Measurements from ENCODE around the gene CYLD. TPM values are rescaled to one million over a fixed set of nuclear protein-coding genes. Genes with fewer than 3 reads are reported as not detected.

CYLD gene
- total RNA-seq, 2 experiments from 2014 or later: 7.4 to 14.9 TPM

DNA sequence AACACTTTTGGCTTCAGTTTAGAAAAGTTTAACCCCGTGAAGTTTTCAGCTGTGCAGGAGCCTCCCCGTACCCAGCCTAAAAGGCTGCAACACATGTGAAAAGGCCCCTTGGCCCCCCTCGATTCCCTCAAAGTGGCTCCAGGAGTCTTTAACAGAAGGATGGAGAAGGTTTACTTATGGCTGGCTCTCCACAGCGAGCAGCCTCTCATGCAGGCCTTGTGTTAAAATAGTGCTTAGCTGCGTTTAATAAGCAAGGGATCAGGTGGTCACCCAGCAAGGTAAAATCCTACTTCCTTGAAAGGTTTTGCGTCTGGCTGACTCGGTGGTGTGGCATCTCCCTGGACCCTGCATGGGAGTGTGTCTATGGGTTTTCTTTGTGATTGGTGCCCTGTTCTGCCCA is 8.4 kb upstream of the CYLD start:
- no TSS peak for BruUV-seq (replicated peaks)
- no peak for DNase-seq (ENCODE audit: low spot score)
- H3K27ac ChIP-seq (ENCODE audit: low read depth, low read length, poor library complexity, severe bottlenecking): no peak overlapping the region
- H3K36me3 ChIP-seq (ENCODE audit: insufficient read depth, low read length): no peaks in the 10 kb centered on the region
- H3K4me1 ChIP-seq (ENCODE audit: insufficient read depth, low read length, poor library complexity, severe bottlenecking): no peaks in the 10 kb centered on the region
- H3K9me3 ChIP-seq (ENCODE audit: low read length): no peaks in the 10 kb centered on the region
- intact Hi-C loops (cut with micrococcal nuclease; ENCODE audit: unreplicated experiment): no loop called here
- no peaks in the 10 kb centered on the region for H3K79me2 ChIP-seq (ENCODE audit: insufficient read depth, low read depth, low read length)
- H2AFZ ChIP-seq (ENCODE audit: low read length): no peak overlapping the region
- CTCF ChIA-PET (ENCODE audit: unreplicated experiment): no interaction called here
- POLR2A ChIA-PET: no interaction called here
- H4K20me1 ChIP-seq (ENCODE audit: insufficient read depth, low read length): no peaks in the 10 kb centered on the region
- H3K9me2 ChIP-seq (ENCODE audit: insufficient read depth, low read length): no peaks in the 10 kb centered on the region
- TF ChIP-seq, protein P1, sequence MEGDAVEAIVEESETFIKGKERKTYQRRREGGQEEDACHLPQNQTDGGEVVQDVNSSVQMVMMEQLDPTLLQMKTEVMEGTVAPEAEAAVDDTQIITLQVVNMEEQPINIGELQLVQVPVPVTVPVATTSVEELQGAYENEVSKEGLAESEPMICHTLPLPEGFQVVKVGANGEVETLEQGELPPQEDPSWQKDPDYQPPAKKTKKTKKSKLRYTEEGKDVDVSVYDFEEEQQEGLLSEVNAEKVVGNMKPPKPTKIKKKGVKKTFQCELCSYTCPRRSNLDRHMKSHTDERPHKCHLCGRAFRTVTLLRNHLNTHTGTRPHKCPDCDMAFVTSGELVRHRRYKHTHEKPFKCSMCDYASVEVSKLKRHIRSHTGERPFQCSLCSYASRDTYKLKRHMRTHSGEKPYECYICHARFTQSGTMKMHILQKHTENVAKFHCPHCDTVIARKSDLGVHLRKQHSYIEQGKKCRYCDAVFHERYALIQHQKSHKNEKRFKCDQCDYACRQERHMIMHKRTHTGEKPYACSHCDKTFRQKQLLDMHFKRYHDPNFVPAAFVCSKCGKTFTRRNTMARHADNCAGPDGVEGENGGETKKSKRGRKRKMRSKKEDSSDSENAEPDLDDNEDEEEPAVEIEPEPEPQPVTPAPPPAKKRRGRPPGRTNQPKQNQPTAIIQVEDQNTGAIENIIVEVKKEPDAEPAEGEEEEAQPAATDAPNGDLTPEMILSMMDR (conservative IDR thresholded peaks at IDR 0.05; ENCODE audit: low read length): no peak
- no peak for TF ChIP-seq EZH2phosphoT487 (IDR thresholded peaks at IDR 0.05; ENCODE audit: borderline replicate concordance, low read depth, low read length)
- H3K4me3 ChIP-seq (ENCODE audit: low read depth, low read length, poor library complexity, severe bottlenecking): no peak overlapping the region
- H3K4me2 ChIP-seq (ENCODE audit: low read length): no peak overlapping the region

DNA sequence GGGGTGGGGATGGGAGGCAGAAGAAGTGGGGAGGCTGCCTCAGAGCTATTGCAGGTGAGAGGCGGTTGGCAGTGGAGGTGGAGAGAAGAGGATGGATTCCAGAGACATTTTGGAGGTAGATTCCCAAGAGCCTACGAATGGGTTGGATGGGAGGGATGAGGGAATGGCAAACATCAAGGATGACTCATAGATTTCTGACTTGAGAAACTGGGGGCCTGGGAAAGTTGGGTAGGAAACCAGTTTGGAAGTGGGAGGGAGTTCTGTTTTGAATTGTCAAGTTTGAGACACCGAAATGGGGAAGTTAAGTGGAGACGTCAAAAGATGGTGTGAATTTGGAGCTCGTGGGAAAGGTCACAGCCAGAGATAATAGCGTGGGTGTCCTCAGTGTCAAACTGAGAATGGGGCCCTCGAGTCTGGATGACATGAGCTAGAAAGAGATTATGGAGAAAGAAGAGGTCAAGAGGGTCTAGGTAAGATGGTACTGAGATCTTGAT is 6.2 kb upstream of the CYLD start:
- no peaks in the 10 kb centered on the region for H3K36me3 ChIP-seq (ENCODE audit: insufficient read depth, low read length)
- DNase-seq (ENCODE audit: low spot score): no peak
- ChIA-PET POLR2A (no interaction called here), CTCF (ENCODE audit: unreplicated experiment) (no interaction called here)
- H3K27ac ChIP-seq (ENCODE audit: low read depth, low read length, poor library complexity, severe bottlenecking): no peak overlapping the region
- H3K4me3 ChIP-seq (ENCODE audit: low read depth, low read length, poor library complexity, severe bottlenecking): no peak overlapping the region
- intact Hi-C loops (cut with micrococcal nuclease; ENCODE audit: unreplicated experiment): no loop called here
- H3K4me1 ChIP-seq (ENCODE audit: insufficient read depth, low read length, poor library complexity, severe bottlenecking): no peaks in the 10 kb centered on the region
- TF ChIP-seq, protein P1 (conservative IDR thresholded peaks at IDR 0.05; ENCODE audit: low read length): no peak
- no peak for TF ChIP-seq EZH2phosphoT487 (IDR thresholded peaks at IDR 0.05; ENCODE audit: borderline replicate concordance, low read depth, low read length)
- H3K9me2 ChIP-seq (ENCODE audit: insufficient read depth, low read length): no peaks in the 10 kb centered on the region
- H4K20me1 ChIP-seq (ENCODE audit: insufficient read depth, low read length): no peaks in the 10 kb centered on the region
- H2AFZ ChIP-seq (ENCODE audit: low read length): no peak overlapping the region
- H3K9me3 ChIP-seq (ENCODE audit: low read length): no peaks in the 10 kb centered on the region
- no peak overlapping the region for H3K4me2 ChIP-seq (ENCODE audit: low read length)
- H3K79me2 ChIP-seq (ENCODE audit: insufficient read depth, low read depth, low read length): no peaks in the 10 kb centered on the region
- BruUV-seq (replicated peaks): no TSS peak

DNA sequence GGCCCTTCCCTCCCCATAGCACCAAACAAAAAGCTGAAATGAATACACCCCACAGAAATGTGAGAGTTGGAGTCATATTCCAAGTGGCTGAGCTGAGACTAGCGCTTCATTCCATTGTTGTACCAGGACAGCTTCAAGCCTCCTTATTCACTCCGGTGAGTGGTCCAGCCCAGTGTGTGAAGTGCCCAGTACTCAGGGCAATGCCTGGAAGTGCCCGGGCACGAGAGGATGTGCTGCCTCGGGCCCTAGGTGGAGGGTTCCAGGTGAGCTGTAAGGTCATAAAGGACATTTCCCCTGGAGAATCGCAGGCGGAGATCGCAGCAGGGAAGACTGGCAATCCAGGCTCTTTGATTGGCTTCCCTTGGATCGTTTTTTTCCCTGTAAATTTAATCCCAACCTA is 5.4 kb upstream of the CYLD start:
- H3K4me1 ChIP-seq (ENCODE audit: insufficient read depth, low read length, poor library complexity, severe bottlenecking): peaks cover 6% of the 10 kb centered on the region
- no peak overlapping the region for H3K4me3 ChIP-seq (ENCODE audit: low read depth, low read length, poor library complexity, severe bottlenecking)
- BruUV-seq (replicated peaks): no TSS peak
- no peak overlapping the region for H2AFZ ChIP-seq (ENCODE audit: low read length)
- H3K36me3 ChIP-seq (ENCODE audit: insufficient read depth, low read length): no peaks in the 10 kb centered on the region
- TF ChIP-seq, protein P1 (conservative IDR thresholded peaks at IDR 0.05; ENCODE audit: low read length): no peak
- TF ChIP-seq EZH2phosphoT487 (IDR thresholded peaks at IDR 0.05; ENCODE audit: borderline replicate concordance, low read depth, low read length): no peak
- ChIA-PET POLR2A (no interaction called here), CTCF (ENCODE audit: unreplicated experiment) (no interaction called here)
- H3K27ac ChIP-seq (ENCODE audit: low read depth, low read length, poor library complexity, severe bottlenecking): no peak overlapping the region
- H3K9me2 ChIP-seq (ENCODE audit: insufficient read depth, low read length): no peaks in the 10 kb centered on the region
- no peak overlapping the region for H3K4me2 ChIP-seq (ENCODE audit: low read length)
- DNase-seq (ENCODE audit: low spot score): no peak
- H4K20me1 ChIP-seq (ENCODE audit: insufficient read depth, low read length): no peaks in the 10 kb centered on the region
- H3K79me2 ChIP-seq (ENCODE audit: insufficient read depth, low read depth, low read length): no peaks in the 10 kb centered on the region
- no peaks in the 10 kb centered on the region for H3K9me3 ChIP-seq (ENCODE audit: low read length)
- intact Hi-C loops (cut with micrococcal nuclease; ENCODE audit: unreplicated experiment): no loop called here
